Measurements from ENCODE around the gene SLC2A4RG. TPM values are rescaled to one million over a fixed set of nuclear protein-coding genes. Genes with fewer than 3 reads are reported as not detected.

Gene SLC2A4RG
- total and polyA plus RNA-seq, 3 donors from 2014 or later, result 64.4 to 141 (median 123) TPM

DNA sequence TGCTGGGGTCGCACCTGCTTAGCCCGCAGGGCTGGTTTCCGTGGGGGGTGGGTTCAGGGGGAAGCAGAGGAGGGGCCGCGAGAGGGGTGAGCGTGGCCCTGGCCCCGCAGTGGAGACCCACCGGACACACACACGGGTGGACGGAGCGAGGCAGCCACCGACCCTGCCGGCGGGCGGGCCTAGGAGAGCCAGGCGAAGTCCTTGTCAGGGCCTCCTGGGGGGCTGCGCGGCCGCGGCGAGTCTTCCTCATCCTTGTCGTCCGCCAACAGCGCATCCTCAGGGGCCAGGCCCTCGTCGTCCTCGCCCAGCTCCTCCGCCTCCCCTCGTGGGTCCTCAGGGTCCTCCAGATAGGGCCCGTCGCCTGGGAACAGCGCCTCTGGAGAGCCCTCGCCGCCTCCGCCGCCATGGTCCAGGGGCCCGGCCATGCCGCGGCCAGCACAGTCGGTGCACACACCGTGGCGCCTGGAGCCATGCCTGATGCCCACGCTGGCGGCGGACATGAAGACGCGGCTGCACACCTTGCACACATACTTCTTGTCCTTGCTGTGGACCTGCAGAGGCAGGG is 7.3 kb downstream of the SLC2A4RG start:
- no peak for DNase-seq
- H3K27ac ChIP-seq, result no peak overlapping the region
- TF ChIP-seq, protein P1, sequence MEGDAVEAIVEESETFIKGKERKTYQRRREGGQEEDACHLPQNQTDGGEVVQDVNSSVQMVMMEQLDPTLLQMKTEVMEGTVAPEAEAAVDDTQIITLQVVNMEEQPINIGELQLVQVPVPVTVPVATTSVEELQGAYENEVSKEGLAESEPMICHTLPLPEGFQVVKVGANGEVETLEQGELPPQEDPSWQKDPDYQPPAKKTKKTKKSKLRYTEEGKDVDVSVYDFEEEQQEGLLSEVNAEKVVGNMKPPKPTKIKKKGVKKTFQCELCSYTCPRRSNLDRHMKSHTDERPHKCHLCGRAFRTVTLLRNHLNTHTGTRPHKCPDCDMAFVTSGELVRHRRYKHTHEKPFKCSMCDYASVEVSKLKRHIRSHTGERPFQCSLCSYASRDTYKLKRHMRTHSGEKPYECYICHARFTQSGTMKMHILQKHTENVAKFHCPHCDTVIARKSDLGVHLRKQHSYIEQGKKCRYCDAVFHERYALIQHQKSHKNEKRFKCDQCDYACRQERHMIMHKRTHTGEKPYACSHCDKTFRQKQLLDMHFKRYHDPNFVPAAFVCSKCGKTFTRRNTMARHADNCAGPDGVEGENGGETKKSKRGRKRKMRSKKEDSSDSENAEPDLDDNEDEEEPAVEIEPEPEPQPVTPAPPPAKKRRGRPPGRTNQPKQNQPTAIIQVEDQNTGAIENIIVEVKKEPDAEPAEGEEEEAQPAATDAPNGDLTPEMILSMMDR (IDR thresholded peaks at IDR 0.05), result no peak
- no peaks in the 10 kb centered on the region for H3K9me3 ChIP-seq
- peaks cover 19% of the 10 kb centered on the region for H3K4me1 ChIP-seq
- no peaks in the 10 kb centered on the region for H3K27me3 ChIP-seq
- intact Hi-C loops (cut with DNase I; ENCODE audit: low total_unique reads), result no loop called here
- no peaks in the 10 kb centered on the region for H3K36me3 ChIP-seq (ENCODE audit: low read depth, missing control alignments)
- no peak overlapping the region for H3K4me3 ChIP-seq
- WGBS, 2 donors, result 92 to 98% methylated on average over 10 to 47 of the region's 47 CpGs

DNA sequence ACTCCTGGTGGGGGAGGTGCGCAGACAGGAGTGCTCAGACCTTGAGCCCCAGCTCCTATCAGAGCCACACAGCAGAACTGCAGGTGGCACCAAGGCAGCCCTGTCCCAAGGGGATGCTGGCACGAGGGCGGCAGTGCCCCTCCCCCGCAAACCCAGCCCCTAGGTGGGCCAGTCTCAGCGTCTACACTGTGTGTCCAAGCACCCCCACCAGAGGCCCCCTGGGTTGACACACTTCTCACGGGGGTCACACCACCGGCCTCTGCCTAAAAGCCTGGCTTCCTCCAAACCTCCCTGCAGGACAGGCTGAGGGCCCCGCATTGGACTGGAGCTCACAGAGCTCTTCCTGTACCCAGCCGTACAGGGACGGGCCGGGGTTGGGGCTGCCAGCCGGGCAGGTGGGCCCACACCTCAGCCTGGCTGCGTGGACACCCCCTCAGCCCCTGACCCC is 8.1 kb downstream of the SLC2A4RG start:
- H3K27me3 ChIP-seq, result no peaks in the 10 kb centered on the region
- TF ChIP-seq, protein P1 (IDR thresholded peaks at IDR 0.05), result no peak
- TF ChIP-seq POLR2A (IDR thresholded peaks at IDR 0.05), result no peak
- intact Hi-C loops (cut with DNase I; ENCODE audit: low total_unique reads), result no loop called here
- H3K4me1 ChIP-seq, result peaks cover 13% of the 10 kb centered on the region
- H3K36me3 ChIP-seq (ENCODE audit: low read depth, missing control alignments), result no peaks in the 10 kb centered on the region
- WGBS, 2 donors, result 58 to 73% methylated on average over 8 to 11 of the region's 13 CpGs
- no peak overlapping the region for H3K27ac ChIP-seq
- H3K4me3 ChIP-seq, result no peak overlapping the region
- no peaks in the 10 kb centered on the region for H3K9me3 ChIP-seq
- no peak for DNase-seq

DNA sequence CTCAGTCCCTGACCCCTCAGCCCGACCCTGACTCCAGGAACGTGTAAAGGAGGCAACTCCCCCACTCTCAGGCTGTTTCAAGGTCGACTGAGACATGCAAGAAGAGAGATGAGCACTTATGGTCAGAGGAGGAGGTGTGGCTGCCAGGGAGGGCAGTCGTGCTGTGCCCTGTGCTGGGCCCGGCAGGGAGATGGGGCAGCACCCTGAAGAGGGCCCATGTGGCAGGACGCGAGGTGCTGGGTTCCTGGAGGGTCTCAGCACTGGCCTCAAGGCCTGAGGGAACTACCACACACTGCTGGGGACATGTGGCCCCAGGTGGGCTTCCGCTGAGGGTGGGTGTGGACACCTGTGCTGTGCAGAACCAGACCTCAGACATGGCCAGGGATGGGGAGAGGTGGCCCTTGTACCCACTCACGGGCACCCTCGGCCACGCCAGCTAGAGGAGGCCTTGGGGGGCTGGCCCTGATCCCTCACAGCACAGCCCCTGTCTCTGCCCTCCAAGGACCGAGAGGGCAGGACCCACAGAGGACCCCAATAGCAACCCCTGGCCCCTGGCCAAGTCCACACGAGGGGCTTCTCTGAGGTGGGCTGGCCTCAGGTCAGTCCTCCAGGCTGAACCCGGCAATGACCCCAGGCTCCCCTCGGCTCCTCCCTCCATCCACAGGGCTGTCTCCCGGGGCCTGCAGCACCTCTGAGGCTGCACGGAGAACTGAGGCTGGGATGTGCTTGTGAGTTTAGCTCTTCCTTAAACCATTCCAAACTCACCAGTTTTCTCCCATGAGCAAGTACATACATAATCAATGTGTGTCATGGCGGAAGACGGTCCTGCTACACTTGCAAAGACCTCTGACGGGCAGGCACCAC is 8.7 kb downstream of the SLC2A4RG start:
- H3K27me3 ChIP-seq, result no peaks in the 10 kb centered on the region
- no peaks in the 10 kb centered on the region for H3K9me3 ChIP-seq
- H3K36me3 ChIP-seq (ENCODE audit: low read depth, missing control alignments), result no peaks in the 10 kb centered on the region
- H3K4me3 ChIP-seq, result no peak overlapping the region
- TF ChIP-seq, protein P1 (IDR thresholded peaks at IDR 0.05), result no peak
- no peak for TF ChIP-seq POLR2A (IDR thresholded peaks at IDR 0.05)
- H3K4me1 ChIP-seq, result peaks cover 7% of the 10 kb centered on the region
- intact Hi-C loops (cut with DNase I; ENCODE audit: low total_unique reads), result no loop called here
- H3K27ac ChIP-seq, result no peak overlapping the region
- DNase-seq, result no peak
- WGBS, 2 donors, result 66 to 81% methylated on average over 15 to 19 of the region's 20 CpGs

DNA sequence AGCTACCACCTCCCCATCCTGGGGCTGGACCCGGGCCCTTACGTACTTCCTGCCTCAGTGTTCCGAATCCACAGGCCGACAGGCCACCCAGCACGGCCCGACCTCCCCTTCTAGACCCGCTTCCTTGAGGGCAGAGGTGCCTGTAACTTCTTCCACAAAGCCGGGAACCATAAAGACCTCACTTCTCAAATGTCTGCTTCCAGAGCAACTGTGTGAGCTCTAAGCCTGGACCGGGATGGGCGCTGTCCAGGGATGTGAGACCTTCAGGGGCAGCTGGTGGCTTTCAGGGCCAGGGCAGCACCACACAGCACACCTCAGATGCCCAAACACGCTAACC is 9.3 kb downstream of the SLC2A4RG start:
- Histone ChIP-seq H3K4me1 (peaks cover 7% of the 10 kb centered on the region), H3K36me3 (ENCODE audit: low read depth, missing control alignments) (no peaks in the 10 kb centered on the region), H3K27ac (no peak overlapping the region), H3K27me3 (no peaks in the 10 kb centered on the region), H3K4me3 (no peak overlapping the region), H3K9me3 (no peaks in the 10 kb centered on the region)
- no peak for DNase-seq
- TF ChIP-seq POLR2A (IDR thresholded peaks at IDR 0.05), result no peak
- TF ChIP-seq, protein P1 (IDR thresholded peaks at IDR 0.05), result no peak
- WGBS, 2 donors, result 88 to 92% methylated on average over 11 of the region's 11 CpGs
- intact Hi-C loops (cut with DNase I; ENCODE audit: low total_unique reads), result no loop called here
